ENCODE data around the gene RAC2. TPM values are rescaled to one million over a fixed set of nuclear protein-coding genes. Genes with fewer than 3 reads are reported as not detected.
A peak's percentile ranks its signal among the peaks of the same experiment; 100 is the strongest.

The RAC2 gene
- total and polyA plus RNA-seq, 12 donors, result 2.8 to 17.9 (median 10.6) TPM

DNA sequence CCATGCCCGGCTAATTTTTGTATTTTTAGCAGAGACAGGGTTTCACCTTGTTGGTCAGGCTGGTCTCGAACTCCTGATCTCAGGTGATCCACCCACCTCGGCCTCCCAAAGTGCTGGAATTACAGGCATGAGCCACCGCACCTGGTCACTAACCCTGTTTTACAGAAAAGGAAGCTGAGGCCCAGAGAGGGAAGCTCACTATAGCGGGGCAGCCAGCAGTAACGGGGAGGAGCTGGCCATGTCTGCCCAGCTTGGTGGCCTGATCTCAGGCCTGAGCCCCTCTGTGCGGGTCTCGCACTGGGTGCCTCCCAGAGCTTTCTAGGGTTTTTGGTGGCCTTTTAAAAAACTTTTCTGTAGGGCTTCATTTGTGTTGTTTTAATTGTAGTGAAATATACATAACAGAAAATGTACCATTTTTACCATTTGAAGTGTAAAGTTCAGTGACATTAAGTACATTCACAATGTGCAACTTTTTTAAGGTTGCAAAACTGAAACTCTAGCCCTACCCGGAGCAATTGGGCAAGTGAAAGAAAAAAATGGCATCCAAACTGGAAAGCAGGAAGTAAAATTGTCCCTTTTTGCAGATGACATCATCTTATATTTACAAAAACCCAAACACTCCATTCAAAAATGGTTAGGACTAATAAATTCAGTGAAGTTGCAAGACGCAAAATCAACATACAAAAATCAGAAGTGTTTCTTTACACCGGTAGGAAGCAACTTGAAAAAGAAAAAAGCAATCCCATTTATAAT, 23.8 kb upstream of the RAC2 start:
- DNase-seq, result no peak
- H3K9me3 ChIP-seq (replicated peaks in 1 of 3), result peaks cover 0 to 6% (median 0%) of the 10 kb centered on the region in 3 donors
- no peak for TF ChIP-seq POLR2A (IDR thresholded peaks at IDR 0.05)
- TF ChIP-seq, protein P1, sequence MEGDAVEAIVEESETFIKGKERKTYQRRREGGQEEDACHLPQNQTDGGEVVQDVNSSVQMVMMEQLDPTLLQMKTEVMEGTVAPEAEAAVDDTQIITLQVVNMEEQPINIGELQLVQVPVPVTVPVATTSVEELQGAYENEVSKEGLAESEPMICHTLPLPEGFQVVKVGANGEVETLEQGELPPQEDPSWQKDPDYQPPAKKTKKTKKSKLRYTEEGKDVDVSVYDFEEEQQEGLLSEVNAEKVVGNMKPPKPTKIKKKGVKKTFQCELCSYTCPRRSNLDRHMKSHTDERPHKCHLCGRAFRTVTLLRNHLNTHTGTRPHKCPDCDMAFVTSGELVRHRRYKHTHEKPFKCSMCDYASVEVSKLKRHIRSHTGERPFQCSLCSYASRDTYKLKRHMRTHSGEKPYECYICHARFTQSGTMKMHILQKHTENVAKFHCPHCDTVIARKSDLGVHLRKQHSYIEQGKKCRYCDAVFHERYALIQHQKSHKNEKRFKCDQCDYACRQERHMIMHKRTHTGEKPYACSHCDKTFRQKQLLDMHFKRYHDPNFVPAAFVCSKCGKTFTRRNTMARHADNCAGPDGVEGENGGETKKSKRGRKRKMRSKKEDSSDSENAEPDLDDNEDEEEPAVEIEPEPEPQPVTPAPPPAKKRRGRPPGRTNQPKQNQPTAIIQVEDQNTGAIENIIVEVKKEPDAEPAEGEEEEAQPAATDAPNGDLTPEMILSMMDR (IDR thresholded peaks at IDR 0.05), result no peak
- peak overlapping the region in 3 of 5 donors; percentile 8 to 62 (median 36) for H3K27ac ChIP-seq
- H3K27me3 ChIP-seq, result no peaks in the 10 kb centered on the region
- 58 to 68% (median 66%) methylated on average over 9 to 11 of the region's 11 CpGs for WGBS, 4 donors
- intact Hi-C loops (cut with DNase I), result no loop called here
- no peaks in the 10 kb centered on the region for H3K36me3 ChIP-seq (replicated peaks in 1 of 2)
- peak overlapping the region in 1 of 4 donors; percentile 64 for H3K4me3 ChIP-seq
- H3K4me1 ChIP-seq (replicated peaks in 1 of 2), result peaks cover 0 to 5% of the 10 kb centered on the region in 2 donors

DNA sequence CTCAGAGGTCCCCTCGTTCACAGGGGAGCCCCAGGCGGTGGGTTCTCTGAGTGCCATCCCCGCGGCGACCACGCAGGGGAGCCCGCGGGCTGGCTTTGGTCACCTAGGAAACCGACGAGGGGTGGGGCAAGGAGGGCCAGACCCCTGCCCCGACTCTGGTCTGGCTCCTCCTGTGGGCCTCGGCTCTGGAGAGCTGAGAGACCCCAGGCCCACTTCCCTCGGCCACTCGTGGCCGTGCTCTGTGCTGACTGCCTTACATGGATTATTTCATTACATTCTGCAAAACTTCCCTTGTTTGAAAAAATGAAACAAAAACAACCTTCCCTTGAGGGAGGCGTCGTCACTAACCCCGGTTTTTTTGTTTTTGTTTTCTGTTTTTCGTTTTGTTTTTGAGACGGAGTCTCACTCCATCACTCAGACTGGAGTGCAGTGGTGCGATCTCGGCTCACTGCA, 23.1 kb upstream of the RAC2 start:
- peak overlapping the region in 2 of 5 donors; percentile 8 to 62 for H3K27ac ChIP-seq
- no peak for TF ChIP-seq POLR2A (IDR thresholded peaks at IDR 0.05)
- TF ChIP-seq, protein P1 (IDR thresholded peaks at IDR 0.05), result peak; percentile 52 to 76 (median 70)
- no peaks in the 10 kb centered on the region for H3K36me3 ChIP-seq (replicated peaks in 1 of 2)
- peak overlapping the region in 1 of 4 donors; percentile 64 for H3K4me3 ChIP-seq
- WGBS, 4 donors, result 5 to 12% (median 7%) methylated on average over 13 to 22 of the region's 22 CpGs
- peaks cover 0 to 5% of the 10 kb centered on the region in 2 donors for H3K4me1 ChIP-seq (replicated peaks in 1 of 2)
- intact Hi-C loops (cut with DNase I), result no loop called here
- DNase-seq, result peak in 3 of 7 donors; percentile 35 to 59 (median 39)
- H3K27me3 ChIP-seq, result no peaks in the 10 kb centered on the region
- peaks cover 0 to 6% (median 0%) of the 10 kb centered on the region in 3 donors for H3K9me3 ChIP-seq (replicated peaks in 1 of 3)

DNA sequence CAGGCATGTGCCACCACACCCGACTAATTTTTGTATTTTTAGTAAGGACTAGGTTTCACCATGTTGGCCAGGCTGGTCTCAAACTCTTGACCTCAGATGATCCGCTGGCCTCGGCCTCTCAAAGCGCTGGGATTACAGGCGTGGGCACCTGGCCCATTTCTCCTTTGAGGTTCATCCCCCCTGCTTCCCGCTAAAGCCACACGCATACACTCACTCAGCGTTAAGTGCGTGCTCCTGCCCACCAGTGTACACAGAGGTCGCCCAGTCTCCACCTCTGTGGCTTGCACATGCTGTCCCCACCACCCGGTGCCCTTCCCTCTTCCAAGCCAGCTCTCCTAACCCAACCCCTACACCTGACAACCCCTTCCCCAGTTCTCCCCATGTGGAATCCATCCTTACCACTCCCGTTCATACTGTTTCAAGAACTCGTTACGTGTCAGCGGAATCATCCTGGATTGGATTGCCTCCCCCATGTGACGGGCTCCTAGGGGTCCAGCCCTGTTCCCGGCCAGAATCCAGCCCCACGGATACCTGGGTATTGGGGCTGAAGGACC, 22.6 kb upstream of the RAC2 start:
- peak overlapping the region in 1 of 5 donors; percentile 62 for H3K27ac ChIP-seq
- H3K4me1 ChIP-seq (replicated peaks in 1 of 2), result peaks cover 0 to 5% of the 10 kb centered on the region in 2 donors
- no peak for DNase-seq
- peak overlapping the region in 1 of 4 donors; percentile 64 for H3K4me3 ChIP-seq
- no peaks in the 10 kb centered on the region for H3K27me3 ChIP-seq
- no peaks in the 10 kb centered on the region for H3K36me3 ChIP-seq (replicated peaks in 1 of 2)
- TF ChIP-seq, protein P1 (IDR thresholded peaks at IDR 0.05), result no peak
- TF ChIP-seq POLR2A (IDR thresholded peaks at IDR 0.05), result no peak
- H3K9me3 ChIP-seq (replicated peaks in 1 of 3), result peaks cover 0 to 6% (median 0%) of the 10 kb centered on the region in 3 donors
- intact Hi-C loops (cut with DNase I), result no loop called here
- 43 to 46% (median 44%) methylated on average over 18 of the region's 18 CpGs for WGBS, 4 donors

All from adrenal gland (tissue), 12 donors.